ENCODE results near the gene CRYGA.
"Not testable (repeated sequence)": the region's sequence is repeated elsewhere in the genome, so short reads cannot be mapped to it uniquely, and the experiment has no call there.

Gene CRYGA

DNA sequence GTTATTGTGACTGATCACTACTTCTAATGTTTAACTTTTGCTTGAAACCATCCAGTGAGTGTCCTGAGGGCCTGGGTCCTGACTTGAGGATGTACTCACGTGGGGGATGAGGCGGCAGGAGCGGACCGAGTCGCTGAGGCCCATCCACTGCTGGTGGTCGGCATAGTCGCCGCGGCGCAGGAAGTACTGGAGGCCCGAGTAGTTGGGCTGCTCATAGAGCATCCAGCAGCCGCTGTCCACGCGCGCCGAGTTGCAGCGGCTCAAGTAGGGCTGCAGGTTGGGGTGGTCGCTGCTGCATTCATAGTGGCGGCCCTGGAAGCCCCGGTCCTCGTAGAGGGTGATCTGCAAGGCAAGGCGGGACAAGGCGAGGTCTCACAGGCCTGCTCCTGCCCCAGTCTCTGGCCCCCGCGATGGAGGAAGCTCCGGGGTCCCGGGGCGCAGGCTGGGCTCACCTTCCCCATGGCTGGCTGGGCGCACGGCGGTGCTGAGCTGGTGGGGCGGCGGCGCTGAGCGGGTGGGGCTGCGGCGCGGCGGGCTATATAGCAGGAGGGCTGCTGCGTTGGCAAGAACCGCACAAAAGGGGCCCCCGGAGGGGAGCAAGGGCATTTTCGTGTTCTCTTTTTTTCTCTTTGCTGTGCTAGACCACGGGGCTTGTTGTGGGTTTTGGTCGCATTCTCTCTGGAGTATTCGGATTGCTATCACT is 39.2 kb downstream of the CRYGA start, which contains the start of gene CRYGD:
TSS of gene CRYGD (minus strand) at position 512 of the 703 bp plus-strand sequence. CDS start at position 461, 51 bp downstream.
- not testable (repeated sequence) for DNase-seq

DNA sequence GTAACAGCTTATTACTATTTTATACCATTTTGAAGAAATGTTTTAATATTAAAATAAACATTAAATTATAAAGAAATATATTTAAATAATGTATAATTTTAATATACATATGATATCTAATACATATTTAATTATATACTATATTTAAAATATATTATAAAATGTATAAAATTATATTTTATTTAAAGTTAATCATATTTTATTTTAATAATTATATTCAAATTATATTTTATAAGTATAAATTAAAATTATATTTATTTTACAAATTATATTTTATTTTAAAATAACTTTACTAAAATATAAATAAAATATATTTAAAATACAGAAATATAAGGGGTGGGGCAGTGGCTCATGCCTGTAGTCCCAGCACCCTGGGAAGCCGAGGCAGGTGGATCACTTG is 41.1 kb downstream of the CRYGA start:
- DNase-seq, result no peak

DNA sequence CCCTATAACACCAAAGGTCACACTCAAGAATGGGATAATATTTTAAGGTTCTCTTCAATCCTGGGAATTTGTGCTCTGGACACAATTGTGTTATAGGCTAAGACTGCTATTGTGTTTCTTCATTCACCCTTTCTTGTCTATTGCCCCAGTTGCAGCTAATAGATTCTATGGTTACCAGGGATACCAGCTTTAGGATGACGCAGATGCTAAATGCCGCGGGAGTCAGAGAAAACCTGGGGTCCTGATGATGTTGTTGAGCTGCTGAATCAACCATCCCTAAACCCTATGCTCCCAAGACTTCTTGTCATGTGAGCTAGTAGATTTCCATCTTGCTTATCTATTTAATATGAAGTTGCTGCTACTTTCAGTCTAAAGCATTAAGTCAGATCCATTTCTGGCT is 44.5 kb downstream of the CRYGA start:
- no peak for DNase-seq

DNA sequence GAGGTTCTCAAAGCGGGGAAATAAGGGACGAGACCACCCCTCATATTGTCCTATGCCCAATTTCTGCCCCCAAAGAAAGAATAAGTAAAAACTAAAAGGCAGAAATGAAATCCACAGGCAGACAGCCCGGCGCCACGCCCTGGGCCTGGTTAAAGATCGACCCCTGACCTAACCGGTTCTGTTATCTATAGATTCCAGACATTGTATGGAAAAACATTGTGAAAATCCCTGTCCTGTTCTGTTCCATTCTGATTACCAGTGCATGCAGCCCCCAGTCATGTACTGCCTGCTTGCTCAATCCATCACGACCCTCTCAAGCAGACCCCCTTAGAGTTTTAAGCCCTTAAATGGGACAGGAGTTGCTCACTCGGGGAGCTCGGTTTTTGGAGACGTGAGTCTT is 46.0 kb downstream of the CRYGA start:
- DNase-seq, result not testable (repeated sequence)

DNA sequence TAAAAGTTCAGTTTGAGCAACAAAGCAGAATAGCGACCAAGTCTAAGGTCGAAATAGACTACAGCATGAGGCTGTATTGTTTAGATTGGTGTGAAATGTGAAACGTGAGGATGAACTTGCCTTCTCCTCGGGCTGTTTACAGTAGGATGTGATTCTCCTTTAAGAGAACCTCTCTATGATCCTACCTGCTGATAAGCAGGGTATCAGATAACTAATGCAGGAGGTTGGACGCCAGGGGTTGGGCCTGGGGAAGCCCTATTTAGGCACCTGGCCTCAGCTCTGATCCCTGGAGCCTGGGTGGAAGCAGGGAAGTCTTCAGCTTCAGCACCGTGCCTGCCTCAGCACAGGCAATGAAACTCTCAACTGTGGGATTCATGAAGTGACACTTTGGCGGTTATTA is 50.4 kb downstream of the CRYGA start:
- DNase-seq, result no peak

DNA sequence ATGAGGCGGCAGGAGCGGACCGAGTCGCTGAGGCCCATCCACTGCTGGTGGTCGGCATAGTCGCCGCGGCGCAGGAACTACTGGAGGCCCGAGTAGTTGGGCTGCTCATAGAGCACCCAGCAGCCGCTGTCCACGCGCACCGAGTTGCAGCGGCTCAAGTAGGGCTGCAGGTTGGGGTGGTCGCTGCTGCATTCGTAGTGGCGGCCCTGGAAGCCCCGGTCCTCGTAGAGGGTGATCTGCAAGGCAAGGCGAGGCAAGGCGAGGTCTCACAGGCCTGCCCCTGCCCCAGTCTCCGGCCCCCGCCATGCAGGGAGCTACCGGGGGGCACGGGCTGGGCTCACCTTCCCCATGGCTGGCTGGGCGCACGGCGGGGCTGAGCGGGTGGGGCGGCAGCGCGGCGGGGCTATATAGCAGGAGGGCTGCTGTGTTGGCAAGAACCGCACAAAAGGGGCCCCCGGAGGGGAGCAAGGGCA is 51.1 kb downstream of the CRYGA start:
- DNase-seq, result not testable (repeated sequence)

All from NCI-H1417 treated with DMSO at 0.1 percent for 48 hours (cell line).